Rectal smooth muscle tissue (tissue), 1 donor: ENCODE results near the gene RDH13.
"Not testable (repeated sequence)": the region's sequence is repeated elsewhere in the genome, so short reads cannot be mapped to it uniquely, and the experiment has no call there.

Experiments
- H3K27ac ChIP-seq: one replicate; pipeline ENCODE4 v1.7.0; 2013; ENCODE audit warnings: low read depth, low read length, inconsistent platforms
- H3K27me3 ChIP-seq: one replicate; pipeline ENCODE4 v1.7.0; 2013; ENCODE audit warnings: low read length; ENCODE audit not compliant: control insufficient read depth, insufficient read depth
- H3K36me3 ChIP-seq: one replicate; pipeline ENCODE4 v1.7.0; 2013; ENCODE audit warnings: low read length; ENCODE audit not compliant: control insufficient read depth, insufficient read depth
- H3K4me1 ChIP-seq: one replicate; pipeline ENCODE4 v1.7.0; 2013; ENCODE audit warnings: low read length; ENCODE audit not compliant: control insufficient read depth, insufficient read depth
- H3K4me3 ChIP-seq: one replicate; pipeline ENCODE4 v1.7.0; 2013; ENCODE audit warnings: low read length
- H3K9ac ChIP-seq: one replicate; pipeline ENCODE4 v1.7.0; 2013; ENCODE audit warnings: low read length

Gene RDH13

DNA sequence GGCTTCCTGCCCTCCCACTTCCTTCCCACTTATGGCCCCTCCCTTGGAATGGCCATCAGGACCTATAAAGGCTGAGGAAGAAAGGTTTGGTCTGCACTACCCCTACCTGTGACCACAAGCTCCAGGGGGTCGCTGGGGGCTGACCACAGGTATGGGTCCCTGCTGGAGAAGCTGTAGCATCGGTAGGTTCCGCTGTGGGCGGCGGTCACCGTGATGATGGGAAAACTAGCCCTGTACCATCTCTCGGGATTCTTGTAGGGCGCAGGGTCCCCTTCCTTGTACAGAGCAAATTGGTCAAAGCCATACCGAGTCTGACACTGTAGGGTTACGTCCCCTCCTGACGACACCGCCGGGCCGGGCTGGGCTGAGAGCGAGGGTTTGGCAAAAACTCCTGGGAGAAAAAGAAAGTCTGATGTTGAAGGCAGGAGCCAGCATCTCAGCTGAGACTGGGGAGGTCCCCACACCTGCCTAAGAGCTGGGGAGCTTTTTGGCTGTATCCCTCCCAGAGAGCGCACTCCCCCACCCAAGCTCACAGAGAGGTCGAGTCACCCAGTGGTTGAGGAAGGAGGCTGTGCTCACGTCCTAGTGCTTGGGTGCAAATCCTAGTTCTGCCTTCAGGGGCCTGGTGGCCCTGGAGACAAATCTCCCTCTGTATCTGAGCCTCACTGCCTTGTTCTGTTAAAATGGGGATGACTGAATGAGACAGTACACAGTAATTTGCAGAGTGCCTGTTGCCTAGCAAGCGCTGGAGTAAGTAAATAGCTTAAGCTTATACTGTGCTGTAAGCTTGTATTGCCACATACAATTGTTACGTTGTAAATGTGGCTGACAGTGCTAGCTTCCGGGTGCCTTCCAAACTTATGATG, 35.2 kb downstream of the RDH13 start:
- H3K27ac ChIP-seq: no peak overlapping the region

GRCh38 chr19:55027140-55027471, 35.8 kb downstream of the RDH13 start:
- not testable (repeated sequence) for H3K4me3 ChIP-seq, H3K27ac ChIP-seq, H3K9ac ChIP-seq, H3K36me3 ChIP-seq, H3K27me3 ChIP-seq, H3K4me1 ChIP-seq

More for the DNA sequence above, 35.2 kb downstream of the RDH13 start:
- H3K27me3 ChIP-seq: no peaks in the 10 kb centered on the region
- H3K36me3 ChIP-seq: no peaks in the 10 kb centered on the region
- H3K9ac ChIP-seq: no peak overlapping the region
- no peaks in the 10 kb centered on the region for H3K4me1 ChIP-seq
- no peak overlapping the region for H3K4me3 ChIP-seq

- no peak overlapping the region for H3K4me3 ChIP-seq
- H3K9ac ChIP-seq: no peak overlapping the region
- H3K36me3 ChIP-seq: no peaks in the 10 kb centered on the region
- H3K27me3 ChIP-seq: no peaks in the 10 kb centered on the region
- no peak overlapping the region for H3K27ac ChIP-seq
- no peaks in the 10 kb centered on the region for H3K4me1 ChIP-seq
Measured at GRCh38 chr19:55024111-55024510, 38.8 kb downstream of the RDH13 start.

- not testable (repeated sequence) for H3K36me3 ChIP-seq, H3K27ac ChIP-seq, H3K4me1 ChIP-seq, H3K9ac ChIP-seq, H3K4me3 ChIP-seq, H3K27me3 ChIP-seq
Measured at GRCh38 chr19:55020351-55020750, 42.6 kb downstream of the RDH13 start.

GRCh38 chr19:55018633-55019032, 44.3 kb downstream of the RDH13 start:
- Histone ChIP-seq H3K9ac (no peak overlapping the region), H3K36me3 (no peaks in the 10 kb centered on the region), H3K4me1 (no peaks in the 10 kb centered on the region), H3K27me3 (no peaks in the 10 kb centered on the region), H3K4me3 (no peak overlapping the region), H3K27ac (no peak overlapping the region)

DNA sequence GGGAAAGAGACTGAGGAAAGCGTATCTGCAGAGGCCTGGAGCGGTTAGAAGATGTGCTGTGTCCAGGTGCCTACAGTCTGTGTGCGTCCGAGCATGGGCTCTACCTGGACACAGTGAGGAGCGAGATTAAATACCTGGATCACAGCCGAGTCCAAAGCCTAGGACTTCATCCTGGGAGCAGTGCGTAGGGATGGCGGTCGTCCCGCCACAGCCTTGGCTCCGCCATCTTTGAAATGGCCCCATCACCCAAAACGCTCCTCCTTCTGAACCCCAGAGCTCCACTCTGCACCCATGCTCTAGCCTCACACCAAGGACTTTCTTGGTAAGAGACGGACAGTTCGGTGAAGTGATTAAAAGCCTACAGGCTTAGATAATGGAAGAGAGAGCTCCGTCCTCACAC, 44.7 kb downstream of the RDH13 start:
- no peak overlapping the region for H3K9ac ChIP-seq
- H3K27me3 ChIP-seq: no peaks in the 10 kb centered on the region
- H3K4me3 ChIP-seq: no peak overlapping the region
- no peaks in the 10 kb centered on the region for H3K4me1 ChIP-seq
- no peak overlapping the region for H3K27ac ChIP-seq
- no peaks in the 10 kb centered on the region for H3K36me3 ChIP-seq

GRCh38 chr19:55016017-55016416, 46.9 kb downstream of the RDH13 start:
- no peaks in the 10 kb centered on the region for H3K4me1 ChIP-seq
- no peak overlapping the region for H3K27ac ChIP-seq
- no peak overlapping the region for H3K4me3 ChIP-seq
- no peak overlapping the region for H3K9ac ChIP-seq
- no peaks in the 10 kb centered on the region for H3K36me3 ChIP-seq
- no peaks in the 10 kb centered on the region for H3K27me3 ChIP-seq

GRCh38 chr19:55015126-55015525, 47.8 kb downstream of the RDH13 start:
- Histone ChIP-seq H3K9ac (no peak overlapping the region), H3K4me3 (no peak overlapping the region), H3K36me3 (no peaks in the 10 kb centered on the region), H3K27ac (no peak overlapping the region), H3K27me3 (no peaks in the 10 kb centered on the region), H3K4me1 (no peaks in the 10 kb centered on the region)

- Histone ChIP-seq H3K36me3 (no peaks in the 10 kb centered on the region), H3K4me1 (no peaks in the 10 kb centered on the region), H3K27me3 (no peaks in the 10 kb centered on the region), H3K4me3 (peak overlapping the region; percentile 55), H3K27ac (no peak overlapping the region), H3K9ac (no peak overlapping the region)
Measured at GRCh38 chr19:55014714-55015113, 48.2 kb downstream of the RDH13 start.

DNA sequence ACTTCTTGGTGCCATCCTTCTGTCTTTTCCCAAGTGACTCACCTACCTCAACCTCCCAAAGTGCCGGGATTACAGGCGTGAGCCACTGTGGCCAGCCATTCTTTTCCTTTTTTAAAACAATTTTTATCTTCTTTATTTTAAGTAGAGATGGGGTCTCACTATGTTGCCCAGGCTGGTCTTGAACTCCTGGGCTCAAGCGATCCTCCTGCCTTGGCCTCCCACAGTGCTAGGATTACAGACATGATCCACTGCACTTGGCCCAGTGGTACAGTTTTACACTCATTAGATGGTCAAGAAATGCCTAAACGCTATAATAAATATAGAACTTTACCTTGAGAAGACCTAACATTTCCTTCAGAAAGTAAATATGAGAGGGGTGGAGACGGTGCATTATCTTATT, 49.4 kb downstream of the RDH13 start:
- Histone ChIP-seq H3K27me3 (no peaks in the 10 kb centered on the region), H3K4me3 (no peak overlapping the region), H3K9ac (no peak overlapping the region), H3K36me3 (no peaks in the 10 kb centered on the region), H3K4me1 (no peaks in the 10 kb centered on the region), H3K27ac (no peak overlapping the region)

DNA sequence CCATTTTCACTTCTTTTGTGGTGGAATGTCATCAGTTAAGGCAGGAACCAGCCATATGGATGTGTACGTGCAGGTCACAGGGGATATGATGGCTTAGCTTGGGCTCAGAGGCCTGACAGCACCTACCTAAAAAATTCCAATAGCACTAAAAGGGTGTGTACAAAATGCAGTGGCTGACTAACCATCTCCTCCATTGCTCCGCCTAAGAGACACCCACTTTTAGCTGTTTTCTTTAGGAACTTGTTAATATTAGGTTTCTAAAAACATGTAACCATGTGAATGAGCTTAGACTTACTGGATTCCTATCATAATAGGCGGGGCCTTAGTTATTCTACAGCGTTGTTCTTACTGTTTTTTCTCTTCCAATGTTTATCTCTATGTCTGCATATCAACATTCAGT, 50.6 kb downstream of the RDH13 start:
- Histone ChIP-seq H3K4me3 (no peak overlapping the region), H3K27ac (no peak overlapping the region), H3K9ac (no peak overlapping the region), H3K4me1 (no peaks in the 10 kb centered on the region), H3K27me3 (no peaks in the 10 kb centered on the region), H3K36me3 (no peaks in the 10 kb centered on the region)

DNA sequence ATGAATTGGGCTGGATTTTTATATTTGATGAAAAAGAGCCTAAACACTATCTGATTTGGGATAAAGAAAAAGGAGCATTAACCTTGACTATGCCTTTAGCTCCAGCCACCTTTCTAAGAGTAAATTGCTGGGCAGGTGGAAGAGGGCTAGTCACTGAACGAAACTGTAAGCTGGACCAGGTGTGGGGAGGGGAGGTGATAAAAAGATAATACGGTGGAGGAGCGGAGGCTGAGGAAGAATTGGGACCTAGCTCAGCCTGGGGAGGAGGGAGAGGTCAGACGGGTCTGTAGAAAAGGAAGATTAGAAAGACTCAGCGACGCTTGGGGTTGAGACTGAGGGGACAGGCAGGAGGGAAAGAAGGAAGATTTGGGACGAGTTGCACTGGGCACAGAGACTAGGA, 52.4 kb downstream of the RDH13 start:
- not testable (repeated sequence) for H3K36me3 ChIP-seq, H3K4me1 ChIP-seq, H3K27me3 ChIP-seq, H3K4me3 ChIP-seq, H3K27ac ChIP-seq, H3K9ac ChIP-seq

GRCh38 chr19:55008781-55009180, 54.2 kb downstream of the RDH13 start:
- not testable (repeated sequence) for H3K27ac ChIP-seq, H3K9ac ChIP-seq, H3K36me3 ChIP-seq, H3K4me1 ChIP-seq, H3K4me3 ChIP-seq, H3K27me3 ChIP-seq
